GM12872 (cell line): Measurements from ENCODE around the gene FADS1.

ENCODE experiments used
- TF ChIP-seq, protein P1 (sequence below): IDR thresholded peaks from 3 replicates; pipeline ENCODE4 v1.5.1; 2011; ENCODE audit warnings: low read depth, mild to moderate bottlenecking, low read length, moderate library complexity; ENCODE audit not compliant: insufficient read depth

The FADS1 gene

DNA sequence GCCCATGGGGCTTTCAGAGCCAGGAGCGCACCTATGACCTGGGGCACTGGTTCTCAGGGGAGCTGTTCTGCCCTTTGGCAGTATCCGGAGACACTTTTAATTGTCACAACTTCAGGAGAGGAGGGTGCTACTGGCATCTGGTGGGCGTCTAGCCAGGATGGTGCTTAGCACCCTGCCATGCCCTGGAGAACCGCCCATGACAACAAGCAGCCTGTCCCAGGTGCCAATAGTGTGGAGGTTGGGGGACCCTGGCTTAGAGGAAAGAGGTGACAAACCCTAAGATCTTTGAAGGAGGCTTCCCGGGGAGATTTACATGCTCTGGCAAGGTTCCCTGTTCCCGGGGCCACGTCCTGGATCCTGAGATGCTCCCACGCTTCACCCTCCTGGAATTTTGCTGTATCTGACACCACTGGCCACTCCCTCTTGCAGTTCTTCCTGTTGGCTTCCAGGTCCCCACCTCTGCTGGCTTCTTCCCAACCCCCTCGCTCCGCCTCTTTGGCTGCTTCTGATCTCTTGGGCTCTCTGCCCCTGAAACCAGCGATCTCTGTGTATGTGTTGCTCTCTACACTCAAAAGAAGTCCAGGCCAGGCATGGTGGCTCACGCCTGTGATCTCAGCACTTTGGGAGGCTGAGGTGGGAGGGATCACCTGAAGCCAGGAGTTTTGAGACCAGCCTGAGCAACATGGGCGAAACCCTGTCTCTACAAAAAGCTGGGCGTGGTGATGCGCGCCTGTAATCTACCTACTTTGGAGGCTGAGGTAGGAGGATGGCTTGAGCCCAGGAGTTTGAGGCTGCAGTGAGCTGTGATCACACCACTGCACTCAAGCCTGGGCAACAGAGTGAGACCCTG is 43.5 kb upstream of the FADS1 start:
- TF ChIP-seq, protein P1, sequence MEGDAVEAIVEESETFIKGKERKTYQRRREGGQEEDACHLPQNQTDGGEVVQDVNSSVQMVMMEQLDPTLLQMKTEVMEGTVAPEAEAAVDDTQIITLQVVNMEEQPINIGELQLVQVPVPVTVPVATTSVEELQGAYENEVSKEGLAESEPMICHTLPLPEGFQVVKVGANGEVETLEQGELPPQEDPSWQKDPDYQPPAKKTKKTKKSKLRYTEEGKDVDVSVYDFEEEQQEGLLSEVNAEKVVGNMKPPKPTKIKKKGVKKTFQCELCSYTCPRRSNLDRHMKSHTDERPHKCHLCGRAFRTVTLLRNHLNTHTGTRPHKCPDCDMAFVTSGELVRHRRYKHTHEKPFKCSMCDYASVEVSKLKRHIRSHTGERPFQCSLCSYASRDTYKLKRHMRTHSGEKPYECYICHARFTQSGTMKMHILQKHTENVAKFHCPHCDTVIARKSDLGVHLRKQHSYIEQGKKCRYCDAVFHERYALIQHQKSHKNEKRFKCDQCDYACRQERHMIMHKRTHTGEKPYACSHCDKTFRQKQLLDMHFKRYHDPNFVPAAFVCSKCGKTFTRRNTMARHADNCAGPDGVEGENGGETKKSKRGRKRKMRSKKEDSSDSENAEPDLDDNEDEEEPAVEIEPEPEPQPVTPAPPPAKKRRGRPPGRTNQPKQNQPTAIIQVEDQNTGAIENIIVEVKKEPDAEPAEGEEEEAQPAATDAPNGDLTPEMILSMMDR: no peak

DNA sequence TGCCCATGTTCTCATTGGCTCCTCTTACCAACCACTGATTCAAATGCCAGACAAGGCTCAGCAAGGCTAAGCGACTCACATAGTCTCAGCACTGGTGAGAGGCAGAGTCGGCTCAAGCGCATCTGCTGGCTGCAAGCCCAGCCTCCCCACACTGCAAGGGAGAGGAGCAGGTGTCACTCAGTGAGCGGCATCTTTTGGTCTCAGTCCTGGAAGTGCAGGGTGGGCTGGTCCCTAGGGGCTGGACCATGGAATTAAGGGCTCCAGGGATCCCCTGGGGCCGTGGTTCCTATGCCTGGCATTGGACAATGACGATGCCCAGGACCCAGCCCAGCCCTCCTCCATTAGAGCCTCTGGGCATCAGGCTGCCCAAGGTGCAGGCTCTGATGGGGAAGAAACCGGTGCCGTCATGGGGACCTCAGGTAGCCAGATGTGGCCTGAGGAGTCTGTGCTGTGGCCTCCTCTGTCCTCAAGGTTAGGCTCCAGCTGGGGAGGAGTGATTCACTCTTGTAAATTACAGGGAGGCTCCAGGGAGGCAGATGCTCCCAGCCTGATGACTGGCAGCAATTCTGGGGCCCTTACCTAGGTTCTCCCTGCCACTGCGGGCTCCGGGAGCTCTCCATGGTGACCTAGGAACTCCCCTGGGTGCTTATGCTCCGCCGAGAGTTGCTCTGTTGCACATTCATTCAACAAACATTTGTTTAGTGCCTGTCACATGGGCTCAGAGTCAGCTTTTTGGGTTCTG is 39.3 kb upstream of the FADS1 start:
- TF ChIP-seq, protein P1: no peak

DNA sequence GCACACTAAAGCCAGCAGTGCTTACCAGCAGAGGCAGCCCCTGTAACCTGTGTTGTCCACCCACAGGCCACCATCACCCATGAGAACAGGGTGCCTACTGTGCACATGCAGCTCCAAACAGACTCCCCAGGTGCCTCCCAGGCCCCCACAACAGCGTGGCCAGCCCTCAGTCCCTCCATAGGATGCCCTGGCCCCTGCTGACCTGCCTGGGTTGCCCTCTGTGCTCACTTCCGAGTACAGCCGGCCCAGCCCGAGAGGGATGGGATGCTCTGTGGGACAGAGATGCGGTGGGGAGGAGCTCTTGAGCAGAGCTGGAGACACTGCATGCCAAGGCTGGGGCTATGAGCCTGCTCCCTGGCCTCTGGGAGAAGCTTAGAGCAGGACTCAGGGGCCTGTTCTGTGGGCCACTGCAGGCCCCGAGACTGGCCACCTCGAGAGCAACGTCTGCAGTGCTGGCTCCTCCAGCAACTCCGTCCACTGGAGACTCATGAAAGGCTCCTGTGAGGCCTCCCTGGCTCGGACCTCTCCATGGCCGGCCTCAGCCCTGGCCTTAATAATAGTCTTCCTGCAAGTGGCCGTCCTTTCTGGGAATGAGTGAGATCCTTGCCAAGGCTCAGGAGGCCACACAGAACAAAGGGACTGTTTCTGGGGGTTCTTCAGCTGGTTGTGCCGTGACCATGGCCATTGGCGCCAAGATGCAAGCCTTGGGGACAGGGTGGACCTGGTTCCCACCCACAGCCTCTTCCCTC is 38.3 kb upstream of the FADS1 start:
- TF ChIP-seq, protein P1: no peak

DNA sequence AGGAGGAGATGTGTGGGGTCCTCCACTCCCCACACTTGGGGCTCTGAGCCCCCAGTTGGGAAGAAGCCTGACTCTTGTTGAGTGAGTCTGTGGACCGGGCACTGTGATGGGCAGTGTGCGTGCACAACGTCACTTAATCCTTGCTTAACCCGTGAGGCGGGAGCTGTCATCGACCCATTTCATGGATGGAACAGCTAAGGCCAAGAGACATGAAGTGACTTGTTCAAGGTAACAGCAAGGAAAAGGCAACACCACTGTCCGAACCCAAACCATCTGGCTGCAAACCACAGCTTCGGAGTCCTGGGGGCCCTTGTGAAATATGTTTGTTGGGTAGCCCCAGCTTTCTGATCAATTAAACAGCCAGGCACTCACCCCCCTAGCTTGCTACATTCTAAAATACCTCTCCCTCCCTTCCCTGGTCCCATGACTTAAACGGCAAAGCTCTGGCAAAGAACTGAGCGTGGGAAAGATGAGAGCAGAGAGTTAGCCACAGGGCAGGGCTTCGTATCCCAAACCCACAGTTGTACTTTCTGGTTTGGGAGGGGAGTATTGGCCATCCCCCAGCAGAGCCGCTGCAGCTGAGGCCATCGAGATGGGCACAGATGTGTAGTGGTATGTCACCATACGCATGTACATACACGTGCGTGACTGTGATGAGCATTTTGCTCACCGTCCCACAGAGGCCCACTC is 37.5 kb upstream of the FADS1 start:
- TF ChIP-seq, protein P1: no peak

DNA sequence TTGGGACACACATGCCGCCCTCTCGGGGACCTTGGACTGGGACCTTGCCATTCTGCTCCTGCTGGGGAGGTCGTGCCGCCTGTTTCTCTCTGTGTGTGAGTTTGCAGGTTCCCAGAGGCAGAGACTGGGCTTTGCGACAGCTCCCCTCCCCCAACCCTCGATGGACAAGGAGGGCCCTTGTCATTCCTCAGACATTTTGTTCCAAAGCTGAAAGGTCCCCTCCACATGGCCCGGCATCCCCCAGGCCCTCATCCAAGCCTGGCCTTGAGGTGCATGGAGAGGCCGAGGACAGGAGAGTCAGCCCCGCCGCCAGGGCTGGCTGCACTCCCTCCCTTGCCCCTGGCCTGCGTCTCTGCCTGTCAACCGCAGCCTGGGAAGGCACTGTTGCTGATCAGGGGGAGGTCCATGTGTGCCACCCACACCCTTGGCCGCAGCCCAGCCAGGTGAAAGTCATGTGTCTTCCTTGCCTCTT is 36.9 kb upstream of the FADS1 start:
- TF ChIP-seq, protein P1: no peak

DNA sequence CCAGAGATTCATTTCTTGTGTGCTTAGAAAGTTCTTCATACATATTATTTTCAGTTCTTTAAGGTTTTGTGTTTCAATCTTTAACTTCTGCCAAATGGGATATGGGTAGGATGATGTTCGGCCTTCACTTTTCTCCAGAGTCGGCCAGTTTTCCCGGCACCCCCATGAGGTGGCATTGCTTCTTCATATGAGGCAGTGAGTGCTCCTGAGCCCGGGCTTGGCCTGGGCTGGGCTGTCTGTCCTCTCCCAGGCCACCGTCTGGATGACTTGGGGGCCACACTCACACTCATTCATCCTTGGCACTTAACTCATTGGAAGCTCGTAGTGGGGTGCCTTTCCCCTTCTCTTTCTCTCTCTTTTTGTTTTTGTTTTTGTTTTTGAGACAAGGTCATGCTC is 35.1 kb upstream of the FADS1 start:
- TF ChIP-seq, protein P1: no peak
